ENCODE results near the gene PLLP.

DNA sequence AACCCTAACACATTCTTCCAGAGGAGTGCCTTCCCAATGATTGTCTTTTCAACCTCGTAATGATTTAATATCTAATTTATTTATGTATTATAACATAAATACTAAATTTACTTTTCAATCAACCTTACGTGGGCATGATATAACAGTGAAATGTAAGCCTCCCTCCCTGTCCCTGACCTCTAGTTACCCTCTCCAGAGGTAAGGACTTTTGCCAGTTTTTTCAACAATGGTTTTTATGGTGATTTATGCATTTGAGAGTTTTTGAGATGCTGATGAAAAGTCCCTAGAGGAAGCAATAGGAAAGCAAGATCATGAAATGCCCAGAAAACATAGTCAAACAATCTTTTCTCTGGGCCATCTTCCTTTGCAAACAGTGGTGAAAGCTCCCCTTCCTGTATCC, 35.2 kb upstream of the PLLP start:
- TF ChIP-seq POU6F1 (CRISPR knock-in tag; IDR thresholded peaks at IDR 0.05; ENCODE audit: borderline replicate concordance, low read depth), result no peak
- no peak for TF ChIP-seq ZNF8 (CRISPR knock-in tag; IDR thresholded peaks at IDR 0.05)
- no peak for TF ChIP-seq ISL1 (CRISPR knock-in tag; IDR thresholded peaks at IDR 0.05)
- TF ChIP-seq ZFP30 (CRISPR knock-in tag; IDR thresholded peaks at IDR 0.05), result no peak
- no peak for TF ChIP-seq ARNTL (CRISPR knock-in tag; IDR thresholded peaks at IDR 0.05; ENCODE audit: borderline replicate concordance, low read depth)

Measured in SK-N-SH treated with all-trans-retinoic acid at 6 μM for 48 hours (cell line).